ENCODE results near the gene PATL1. TPM values are rescaled to one million over a fixed set of nuclear protein-coding genes. Genes with fewer than 3 reads are reported as not detected.

The PATL1 gene
- total RNA-seq, 1 experiment from 2014 or later = 27.6 TPM

DNA sequence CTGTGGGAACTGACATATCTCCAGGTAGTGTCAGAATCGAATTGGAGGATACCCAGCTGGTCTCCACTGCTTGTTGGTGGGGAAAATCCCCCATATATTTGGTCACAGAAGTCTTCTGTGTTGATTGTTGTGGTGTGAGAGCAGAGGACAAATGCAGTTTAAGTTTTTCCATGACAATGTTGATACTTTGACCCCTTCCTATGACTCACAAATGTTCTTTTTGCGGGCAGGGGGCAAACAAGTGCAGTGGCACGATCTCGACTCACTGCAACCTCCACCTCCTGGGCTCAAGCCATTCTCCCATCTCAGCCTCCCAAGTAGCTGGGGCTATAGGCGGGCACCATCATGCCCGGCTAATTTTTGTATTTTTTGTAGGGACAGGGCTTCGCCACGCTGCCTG is 7.4 kb upstream of the PATL1 start:
- H3K4me3 Mint-ChIP-seq = no peak overlapping the region
- no peak for TF ChIP-seq TEAD4 (CRISPR knock-in tag; IDR thresholded peaks at IDR 0.05)
- TF ChIP-seq, protein P1, sequence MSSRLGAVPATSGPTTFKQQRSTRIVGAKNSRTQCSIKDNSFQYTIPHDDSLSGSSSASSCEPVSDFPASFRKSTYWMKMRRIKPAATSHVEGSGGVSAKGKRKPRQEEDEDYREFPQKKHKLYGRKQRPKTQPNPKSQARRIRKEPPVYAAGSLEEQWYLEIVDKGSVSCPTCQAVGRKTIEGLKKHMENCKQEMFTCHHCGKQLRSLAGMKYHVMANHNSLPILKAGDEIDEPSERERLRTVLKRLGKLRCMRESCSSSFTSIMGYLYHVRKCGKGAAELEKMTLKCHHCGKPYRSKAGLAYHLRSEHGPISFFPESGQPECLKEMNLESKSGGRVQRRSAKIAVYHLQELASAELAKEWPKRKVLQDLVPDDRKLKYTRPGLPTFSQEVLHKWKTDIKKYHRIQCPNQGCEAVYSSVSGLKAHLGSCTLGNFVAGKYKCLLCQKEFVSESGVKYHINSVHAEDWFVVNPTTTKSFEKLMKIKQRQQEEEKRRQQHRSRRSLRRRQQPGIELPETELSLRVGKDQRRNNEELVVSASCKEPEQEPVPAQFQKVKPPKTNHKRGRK (CRISPR knock-in tag; IDR thresholded peaks at IDR 0.05; ENCODE audit: borderline replicate concordance) = no peak
- no peak for TF ChIP-seq RELA (CRISPR knock-in tag; IDR thresholded peaks at IDR 0.05; ENCODE audit: borderline replicate concordance)
- no peak for TF ChIP-seq PRRX2 (CRISPR knock-in tag; IDR thresholded peaks at IDR 0.05)
- TF ChIP-seq TEAD1 (CRISPR knock-in tag; IDR thresholded peaks at IDR 0.05) = no peak
- TF ChIP-seq ATF2 (CRISPR knock-in tag; IDR thresholded peaks at IDR 0.05; ENCODE audit: borderline replicate concordance, low read depth) = no peak
- H3K27ac Mint-ChIP-seq = no peak overlapping the region
- CTCF ChIA-PET = interaction anchor here (0.6 to 0.7 kb wide), 2 partner anchors 148 to 618 kb away, joined by 3 to 6 read pairs; no protein-coding TSS in a partner anchor
- peaks cover 11% of the 10 kb centered on the region for H3K9me3 Mint-ChIP-seq
- H3K4me1 Mint-ChIP-seq = no peaks in the 10 kb centered on the region
- no peaks in the 10 kb centered on the region; the same call in 1 of the 2 replicates for H3K27me3 Mint-ChIP-seq (ENCODE audit: low read depth)
- POLR2A ChIA-PET = no interaction called here
- ATAC-seq = no peak
- no peak for DNase-seq (ENCODE audit: low spot score)
- H3K36me3 Mint-ChIP-seq = no peaks in the 10 kb centered on the region

GRCh38 chr11:59674291-59674690 is 5.5 kb upstream of the PATL1 start:
- CTCF ChIA-PET = interaction anchor here (1.2 kb wide), 1 partner anchor 137 kb away, joined by 3 read pairs; no protein-coding TSS in a partner anchor
- Mint-ChIP-seq H3K4me1 (peaks cover 8% of the 10 kb centered on the region), H3K27me3 (ENCODE audit: low read depth) (no peaks in the 10 kb centered on the region; the same call in 1 of the 2 replicates), H3K9me3 (peaks cover 11% of the 10 kb centered on the region), H3K4me3 (no peak overlapping the region), H3K36me3 (no peaks in the 10 kb centered on the region), H3K27ac (no peak overlapping the region)
- TF ChIP-seq NFATC4 (CRISPR knock-in tag; IDR thresholded peaks at IDR 0.05) = no peak
- TF ChIP-seq, protein P2, sequence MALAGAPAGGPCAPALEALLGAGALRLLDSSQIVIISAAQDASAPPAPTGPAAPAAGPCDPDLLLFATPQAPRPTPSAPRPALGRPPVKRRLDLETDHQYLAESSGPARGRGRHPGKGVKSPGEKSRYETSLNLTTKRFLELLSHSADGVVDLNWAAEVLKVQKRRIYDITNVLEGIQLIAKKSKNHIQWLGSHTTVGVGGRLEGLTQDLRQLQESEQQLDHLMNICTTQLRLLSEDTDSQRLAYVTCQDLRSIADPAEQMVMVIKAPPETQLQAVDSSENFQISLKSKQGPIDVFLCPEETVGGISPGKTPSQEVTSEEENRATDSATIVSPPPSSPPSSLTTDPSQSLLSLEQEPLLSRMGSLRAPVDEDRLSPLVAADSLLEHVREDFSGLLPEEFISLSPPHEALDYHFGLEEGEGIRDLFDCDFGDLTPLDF (CRISPR knock-in tag; IDR thresholded peaks at IDR 0.05) = no peak
- no peak for TF ChIP-seq ZSCAN18 (CRISPR knock-in tag; IDR thresholded peaks at IDR 0.05)
- TF ChIP-seq NR3C1 (CRISPR knock-in tag; conservative IDR thresholded peaks at IDR 0.05; ENCODE audit: low read depth) = no peak
- TF ChIP-seq TP53 (CRISPR knock-in tag; IDR thresholded peaks at IDR 0.05) = no peak
- no peak for DNase-seq (ENCODE audit: low spot score)
- no peak for ATAC-seq
- POLR2A ChIA-PET = no interaction called here

- Mint-ChIP-seq H3K9me3 (peaks cover 9% of the 10 kb centered on the region), H3K4me1 (peaks cover 8% of the 10 kb centered on the region), H3K27ac (no peak overlapping the region), H3K4me3 (no peak overlapping the region), H3K36me3 (no peaks in the 10 kb centered on the region), H3K27me3 (ENCODE audit: low read depth) (no peaks in the 10 kb centered on the region; the same call in 1 of the 2 replicates)
- CTCF ChIA-PET = interaction anchor here (1.2 kb wide), 1 partner anchor 136 kb away, joined by 3 read pairs; no protein-coding TSS in a partner anchor
- DNase-seq (ENCODE audit: low spot score) = no peak
- POLR2A ChIA-PET = no interaction called here
- TF ChIP-seq ZNF121 (CRISPR knock-in tag; IDR thresholded peaks at IDR 0.05) (peak; percentile 14; the same call in 1 of the 2 replicates), USF1 (CRISPR knock-in tag; IDR thresholded peaks at IDR 0.05) (no peak)
- no peak for ATAC-seq
These were observed 4.5 kb upstream of the PATL1 start for GRCh38 chr11:59673291-59673690.

DNA sequence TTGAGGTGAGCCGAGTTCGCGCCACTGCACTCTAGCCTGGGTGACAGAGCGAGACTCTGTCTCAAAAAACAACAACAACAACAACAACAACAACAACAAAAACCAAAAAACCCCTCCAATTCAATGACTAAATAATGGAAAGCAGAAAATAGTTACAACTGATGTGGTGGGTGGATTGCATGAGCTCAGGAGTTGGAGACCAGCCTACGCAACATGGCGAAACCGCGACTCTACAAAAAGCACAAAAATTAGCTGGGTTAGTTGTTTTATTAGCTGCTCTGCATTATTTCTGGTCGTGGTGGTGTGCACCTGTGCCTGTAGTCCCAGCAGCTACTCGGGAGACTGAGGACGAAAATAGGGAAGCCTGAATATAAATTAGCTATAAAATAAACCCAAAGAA is 2.6 kb upstream of the PATL1 start:
- H3K9me3 Mint-ChIP-seq = no peaks in the 10 kb centered on the region
- TF ChIP-seq STAT6 (CRISPR knock-in tag; conservative IDR thresholded peaks at IDR 0.05; ENCODE audit: low read depth) = no peak
- TF ChIP-seq, protein P3, sequence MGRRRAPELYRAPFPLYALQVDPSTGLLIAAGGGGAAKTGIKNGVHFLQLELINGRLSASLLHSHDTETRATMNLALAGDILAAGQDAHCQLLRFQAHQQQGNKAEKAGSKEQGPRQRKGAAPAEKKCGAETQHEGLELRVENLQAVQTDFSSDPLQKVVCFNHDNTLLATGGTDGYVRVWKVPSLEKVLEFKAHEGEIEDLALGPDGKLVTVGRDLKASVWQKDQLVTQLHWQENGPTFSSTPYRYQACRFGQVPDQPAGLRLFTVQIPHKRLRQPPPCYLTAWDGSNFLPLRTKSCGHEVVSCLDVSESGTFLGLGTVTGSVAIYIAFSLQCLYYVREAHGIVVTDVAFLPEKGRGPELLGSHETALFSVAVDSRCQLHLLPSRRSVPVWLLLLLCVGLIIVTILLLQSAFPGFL (CRISPR knock-in tag; IDR thresholded peaks at IDR 0.05; ENCODE audit: borderline replicate concordance) = no peak
- TF ChIP-seq GRHL2 (CRISPR knock-in tag; IDR thresholded peaks at IDR 0.05; ENCODE audit: insufficient replicate concordance, severe bottlenecking) = no peak
- TF ChIP-seq E2F5 (CRISPR knock-in tag; IDR thresholded peaks at IDR 0.05) = no peak

More for the DNA sequence above, 2.6 kb upstream of the PATL1 start:
- Mint-ChIP-seq H3K4me1 (peaks cover 18% of the 10 kb centered on the region), H3K27me3 (ENCODE audit: low read depth) (no peaks in the 10 kb centered on the region; the same call in 1 of the 2 replicates), H3K36me3 (peaks cover 9% of the 10 kb centered on the region), H3K27ac (no peak overlapping the region), H3K4me3 (no peak overlapping the region)
- ChIA-PET CTCF (interaction anchor here (0.5 to 1.6 kb wide), 2 partner anchors 9 to 167 kb away, joined by 3 to 7 read pairs; no protein-coding TSS in a partner anchor), POLR2A (no interaction called here)
- no peak for ATAC-seq
- DNase-seq (ENCODE audit: low spot score) = no peak
